GM23338 (cell line): ENCODE measurements around the gene C1QTNF4. TPM values are rescaled to one million over a fixed set of nuclear protein-coding genes. Genes with fewer than 3 reads are reported as not detected.

Source experiments
- ATAC-seq: fragments of 200-7000 bp; cut with Tn5 transposase; 3 replicates; pipeline ENCODE4 v1.9.1; 2020
- DNase-seq: peaks from one replicate; pipeline ENCODE4 v3.0.0-alpha.2; 2015; ENCODE audit warnings: low spot score
- H2AFZ ChIP-seq: fragments of 200-600 bp; sonication (generic); 2 replicates; pipeline ENCODE4 v1.8.0; 2016; ENCODE audit warnings: antibody characterized with exemption, mild to moderate bottlenecking, moderate library complexity
- H3F3A ChIP-seq: fragments of 200-600 bp; sonication (generic); replicated peaks from 2 replicates; pipeline ENCODE4 v1.8.0; 2017; ENCODE audit warnings: antibody characterized with exemption, mixed run types, low read depth
- H3K27ac ChIP-seq: fragments of 200-600 bp; sonication (generic); 2 replicates; pipeline ENCODE4 v1.6.1; 2016; ENCODE audit warnings: low read depth
- H3K27me3 ChIP-seq: fragments of 200-600 bp; sonication (generic); 2 replicates; pipeline ENCODE4 v1.8.0; 2016; ENCODE audit warnings: mild to moderate bottlenecking, mixed run types, moderate library complexity; ENCODE audit not compliant: insufficient read depth
- H3K36me3 ChIP-seq: fragments of 200-600 bp; sonication (generic); 2 replicates; pipeline ENCODE4 v1.8.0; 2016; ENCODE audit warnings: mild to moderate bottlenecking; ENCODE audit not compliant: insufficient read depth
- H3K4me1 ChIP-seq: fragments of 200-600 bp; sonication (generic); 2 replicates; pipeline ENCODE4 v1.8.0; 2016; ENCODE audit warnings: mild to moderate bottlenecking, moderate library complexity; ENCODE audit not compliant: insufficient read depth
- H3K4me2 ChIP-seq: fragments of 200-600 bp; sonication (generic); 2 replicates; pipeline ENCODE4 v1.7.1; 2017; ENCODE audit warnings: mixed run types
- H3K4me3 ChIP-seq: fragments of 200-600 bp; sonication (generic); 2 replicates; pipeline ENCODE4 v1.6.1; 2016; ENCODE audit warnings: mixed run types
- H3K79me2 ChIP-seq: fragments of 200-600 bp; sonication (generic); replicated peaks from 2 replicates; pipeline ENCODE4 v1.8.0; 2017; ENCODE audit warnings: mild to moderate bottlenecking; ENCODE audit not compliant: insufficient read depth
- H3K9me2 ChIP-seq: fragments of 200-600 bp; sonication (generic); 2 replicates; pipeline ENCODE4 v1.8.0; 2017; ENCODE audit not compliant: insufficient read depth
- H4K20me1 ChIP-seq: fragments of 200-600 bp; sonication (generic); replicated peaks from 2 replicates; pipeline ENCODE4 v1.8.0; 2017; ENCODE audit warnings: mild to moderate bottlenecking; ENCODE audit not compliant: insufficient read depth
- H3K27ac Mint-ChIP-seq: 2 replicates; pipeline ENCODE4 v1.8.0; 2020; ENCODE audit warnings: inconsistent platforms, mild to moderate bottlenecking, moderate library complexity, mixed read lengths
- H3K27me3 Mint-ChIP-seq: 3 replicates; pipeline ENCODE4 v1.8.0; 2022; ENCODE audit warnings: low read depth, mild to moderate bottlenecking, moderate library complexity, mixed read lengths, inconsistent platforms; ENCODE audit not compliant: insufficient read depth, poor library complexity
- H3K36me3 Mint-ChIP-seq: 3 replicates; pipeline ENCODE4 v1.8.0; 2021; ENCODE audit warnings: low read depth, mild to moderate bottlenecking, inconsistent platforms, moderate library complexity, mixed read lengths
- H3K4me1 Mint-ChIP-seq: 3 replicates; pipeline ENCODE4 v1.8.0; 2020; ENCODE audit warnings: mild to moderate bottlenecking, inconsistent platforms, mixed read lengths
- H3K4me3 Mint-ChIP-seq: 3 replicates; pipeline ENCODE4 v1.8.0; 2021; ENCODE audit warnings: moderate library complexity, mild to moderate bottlenecking, inconsistent platforms, mixed read lengths
- H3K9me3 Mint-ChIP-seq: 3 replicates; pipeline ENCODE4 v1.8.0; 2020; ENCODE audit warnings: moderate library complexity, mild to moderate bottlenecking, inconsistent platforms, mixed read lengths
- CTCF ChIP-seq, 2 experiments: fragments of 200-600 bp in 1 of 2; sonication (generic) in 1 of 2; conservative IDR thresholded peaks; 2 replicates each; pipeline versions ENCODE4 v1.5.1 to v1.6.1; 2016 to 2017; ENCODE audit warnings: antibody characterized with exemption in 2 of 2, low read depth in 2 of 2, mild to moderate bottlenecking in 2 of 2, moderate library complexity in 1 of 2
- ETS1 ChIP-seq: IDR thresholded peaks from 2 replicates; pipeline ENCODE4 v1.6.1; 2016; ENCODE audit warnings: antibody characterized with exemption
- JUNB ChIP-seq: IDR thresholded peaks from one replicate; pipeline ENCODE4 v1.6.1; 2016; ENCODE audit warnings: antibody characterized with exemption; ENCODE audit not compliant: unreplicated experiment
- NANOG ChIP-seq: IDR thresholded peaks from 2 replicates; pipeline ENCODE4 v1.6.1; 2016; ENCODE audit warnings: antibody characterized with exemption, borderline replicate concordance
- POLR2AphosphoS5 ChIP-seq: IDR thresholded peaks from 2 replicates; pipeline ENCODE4 v1.6.1; 2016; ENCODE audit warnings: antibody characterized with exemption, low read depth
- ZNF114 ChIP-seq: fragments of 250-450 bp; sonication (Bioruptor Pico); IDR thresholded peaks from 2 replicates; pipeline ENCODE4 v1.5.0; 2020; ENCODE audit warnings: mild to moderate bottlenecking, moderate library complexity
- ZNF331 ChIP-seq: fragments of 250-450 bp; sonication (Bioruptor Pico); IDR thresholded peaks from 2 replicates; pipeline ENCODE4 v1.5.0; 2020; ENCODE audit warnings: low read depth, mild to moderate bottlenecking, moderate library complexity
- ZNF462 ChIP-seq: fragments of 250-450 bp; sonication (Bioruptor Pico); IDR thresholded peaks from 2 replicates; pipeline ENCODE4 v1.5.0; 2020; ENCODE audit warnings: mild to moderate bottlenecking, moderate library complexity
- polyA plus RNA-seq: library from polyadenylated mRNA; unstranded; fragments of >200 nt; fragmentation: Nextera tagmentation; extraction: Ambion mirVana; gene quantifications from 2 replicates; pipeline ENCODE4 v1.2.1, GENCODE V29; 2016
- total RNA-seq: library from RNA; depleted of rRNA; stranded (reverse); fragments of >200 nt; shearing (Covaris generic); gene quantifications from 2 replicates; pipeline ENCODE4 v1.2.3, GENCODE V29; 2014

C1QTNF4 gene
- total and polyA plus RNA-seq, 2 experiments from 2014 or later: 5.2 to 6.6 TPM

- no peak for TF ChIP-seq ZNF331 (CRISPR knock-in tag)
- no peak for TF ChIP-seq JUNB
- no peak for TF ChIP-seq CTCF (conservative IDR thresholded peaks at IDR 0.05; ENCODE audit: low read depth in 2 of 2)
These were observed 4.6 kb downstream of the C1QTNF4 start (continued) for GRCh38 chr11:47589584-47589976.

GRCh38 chr11:47589118-47589517 lies 5.1 kb downstream of the C1QTNF4 start:
- TF ChIP-seq NANOG (no peak), ZNF114 (CRISPR knock-in tag) (no peak), ETS1 (no peak), JUNB (no peak), CTCF (conservative IDR thresholded peaks at IDR 0.05; ENCODE audit: low read depth in 2 of 2) (no peak), POLR2AphosphoS5 (no peak), ZNF462 (CRISPR knock-in tag) (no peak)
- Histone ChIP-seq H3K4me1 (peaks cover 18% of the 10 kb centered on the region), H3K79me2 (no peaks in the 10 kb centered on the region), H3F3A (no peaks in the 10 kb centered on the region), H3K27ac (no peak overlapping the region), H3K4me2 (peak overlapping the region; percentile 77), H3K27me3 (peaks cover 49% of the 10 kb centered on the region), H3K36me3 (no peaks in the 10 kb centered on the region), H3K4me3 (peak overlapping the region; percentile 53; the same call in 1 of the 2 replicates), H4K20me1 (peaks cover 5% of the 10 kb centered on the region; the same call in 1 of the 2 replicates), H2AFZ (no peak overlapping the region), H3K9me2 (0 out of 2 replicates have a peak, but pooled peaks cover 6% of the 10 kb centered on the region)
- peaks cover 45% of the 10 kb centered on the region for H3K27me3 Mint-ChIP-seq
- peak overlapping the region; percentile 17; the same call in 1 of the 3 replicates for H3K4me3 Mint-ChIP-seq
- H3K4me1 Mint-ChIP-seq: peaks cover 16% of the 10 kb centered on the region
- no peak overlapping the region; the same call in 1 of the 2 replicates for H3K27ac Mint-ChIP-seq
- peaks cover 13% of the 10 kb centered on the region for H3K36me3 Mint-ChIP-seq
- no peaks in the 10 kb centered on the region for H3K9me3 Mint-ChIP-seq
- no peak for ATAC-seq
- no peak for DNase-seq
